H9 (cell line): ENCODE measurements around the gene LGMN. TPM values are rescaled to one million over a fixed set of nuclear protein-coding genes. Genes with fewer than 3 reads are reported as not detected.

ENCODE experiments used
- DNase-seq: peaks from one replicate; pipeline ENCODE4 v3.0.0-alpha.2; 2017
- H2AFZ ChIP-seq: one replicate; pipeline ENCODE4 v1.6.1; 2013; ENCODE audit warnings: mild to moderate bottlenecking, low read length, control low read depth, moderate library complexity
- H2AK5ac ChIP-seq: 2 replicates; pipeline ENCODE4 v1.6.1; 2013; ENCODE audit warnings: low read length, control low read depth, mixed read lengths; ENCODE audit not compliant: insufficient read length
- H2BK120ac ChIP-seq: one replicate; pipeline ENCODE4 v1.6.1; 2013; ENCODE audit warnings: low read depth, mild to moderate bottlenecking, low read length, control low read depth, inconsistent platforms; ENCODE audit not compliant: poor library complexity, severe bottlenecking
- H2BK12ac ChIP-seq: 2 replicates; pipeline ENCODE4 v1.6.1; 2013; ENCODE audit warnings: low read length, control low read depth, mixed read lengths, low read depth; ENCODE audit not compliant: insufficient read length
- H2BK15ac ChIP-seq: 2 replicates; pipeline ENCODE4 v1.6.1; 2013; ENCODE audit warnings: low read depth, low read length, control low read depth
- H2BK20ac ChIP-seq: one replicate; pipeline ENCODE4 v1.6.1; 2013; ENCODE audit warnings: low read depth, mild to moderate bottlenecking, low read length, control low read depth, inconsistent platforms; ENCODE audit not compliant: poor library complexity, severe bottlenecking
- H2BK5ac ChIP-seq: 2 replicates; pipeline ENCODE4 v1.6.1; 2013; ENCODE audit warnings: low read length, control low read depth, mixed read lengths; ENCODE audit not compliant: insufficient read length
- H3K14ac ChIP-seq: 2 replicates; pipeline ENCODE4 v1.6.1; 2013; ENCODE audit warnings: low read length, control low read depth; ENCODE audit not compliant: insufficient read depth
- H3K18ac ChIP-seq: 2 replicates; pipeline ENCODE4 v1.6.1; 2013; ENCODE audit warnings: low read depth, mild to moderate bottlenecking, mixed read lengths, low read length, control low read depth; ENCODE audit not compliant: insufficient read length
- H3K23ac ChIP-seq: 2 replicates; pipeline ENCODE4 v1.6.1; 2013; ENCODE audit warnings: low read length, control low read depth, mixed read lengths, low read depth; ENCODE audit not compliant: insufficient read length
- H3K23me2 ChIP-seq: 2 replicates; pipeline ENCODE4 v1.6.1; 2013; ENCODE audit warnings: low read depth, mild to moderate bottlenecking, mixed read lengths, low read length, control low read depth; ENCODE audit not compliant: insufficient read length, poor library complexity, severe bottlenecking
- H3K27ac ChIP-seq: 2 replicates; pipeline ENCODE4 v1.5.1; 2013; ENCODE audit warnings: low read length, control low read depth, mixed read lengths, low read depth; ENCODE audit not compliant: insufficient read length
- H3K27me3 ChIP-seq: 2 replicates; pipeline ENCODE4 v1.6.1; 2013; ENCODE audit warnings: low read length, control low read depth, inconsistent platforms; ENCODE audit not compliant: insufficient read depth
- H3K4ac ChIP-seq: 2 replicates; pipeline ENCODE4 v1.6.1; 2013; ENCODE audit warnings: low read depth, mild to moderate bottlenecking, control low read depth, inconsistent platforms, low read length, moderate library complexity
- H3K4me1 ChIP-seq: 2 replicates; pipeline ENCODE4 v1.6.1; 2013; ENCODE audit warnings: low read length, control low read depth, inconsistent platforms; ENCODE audit not compliant: insufficient read depth
- H3K4me2 ChIP-seq: 2 replicates; pipeline ENCODE4 v1.6.1; 2013; ENCODE audit warnings: low read length, control low read depth, mixed read lengths; ENCODE audit not compliant: insufficient read length, insufficient read depth
- H3K56ac ChIP-seq: 2 replicates; pipeline ENCODE4 v1.6.1; 2013; ENCODE audit warnings: low read depth, mild to moderate bottlenecking, mixed read lengths, low read length, control low read depth; ENCODE audit not compliant: insufficient read length
- H3K79me1 ChIP-seq: 2 replicates; pipeline ENCODE4 v1.6.1; 2013; ENCODE audit warnings: low read depth, mild to moderate bottlenecking, moderate library complexity, low read length, control low read depth, inconsistent platforms; ENCODE audit not compliant: insufficient read depth, poor library complexity, severe bottlenecking
- H3K79me2 ChIP-seq: 2 replicates; pipeline ENCODE4 v1.6.1; 2013; ENCODE audit warnings: low read length, control low read depth, inconsistent platforms; ENCODE audit not compliant: insufficient read depth
- H3K9ac ChIP-seq: 2 replicates; pipeline ENCODE4 v1.6.1; 2013; ENCODE audit warnings: low read length, control low read depth, mixed read lengths; ENCODE audit not compliant: insufficient read length; ENCODE audit errors: extremely low read depth
- H3K9me3 ChIP-seq: one replicate; pipeline ENCODE4 v1.6.1; 2013; ENCODE audit warnings: low read depth, low read length, inconsistent platforms; ENCODE audit not compliant: control insufficient read depth
- H3T11ph ChIP-seq: one replicate; pipeline ENCODE4 v1.6.1; 2013; ENCODE audit warnings: mild to moderate bottlenecking, low read length, control low read depth, inconsistent platforms
- H4K20me1 ChIP-seq: one replicate; pipeline ENCODE4 v1.6.1; 2013; ENCODE audit not compliant: control insufficient read depth, insufficient read length, insufficient read depth
- H4K5ac ChIP-seq: 2 replicates; pipeline ENCODE4 v1.6.1; 2013; ENCODE audit warnings: low read depth, mild to moderate bottlenecking, mixed read lengths, low read length, control low read depth; ENCODE audit not compliant: insufficient read length
- H4K8ac ChIP-seq: replicated peaks from 2 replicates; pipeline ENCODE4 v1.6.1; 2013; ENCODE audit warnings: low read length, control low read depth, mixed read lengths, low read depth; ENCODE audit not compliant: insufficient read length
- H4K91ac ChIP-seq: 2 replicates; pipeline ENCODE4 v1.6.1; 2013; ENCODE audit warnings: low read depth, mild to moderate bottlenecking, moderate library complexity, mixed read lengths, low read length, control low read depth; ENCODE audit not compliant: insufficient read length
- H3K27ac Mint-ChIP-seq, 3 experiments: 2 replicates in 2 of 3; 3 replicates in 1 of 3; pipeline ENCODE4 v1.8.0; 2020 to 2021; ENCODE audit warnings: mixed read lengths in 3 of 3, mild to moderate bottlenecking in 1 of 3, moderate library complexity in 1 of 3
- H3K27me3 Mint-ChIP-seq: 2 replicates; pipeline ENCODE4 v1.8.0; 2021; ENCODE audit warnings: low read depth, mild to moderate bottlenecking, moderate library complexity, mixed read lengths
- H3K36me3 Mint-ChIP-seq, 3 experiments: 2 replicates in 2 of 3; 3 replicates in 1 of 3; pipeline ENCODE4 v1.8.0; 2020 to 2021; ENCODE audit warnings: low read depth in 3 of 3, mixed read lengths in 3 of 3; ENCODE audit not compliant: insufficient read depth in 1 of 3
- H3K4me1 Mint-ChIP-seq, 2 experiments: 2 replicates each; pipeline ENCODE4 v1.8.0; 2020; ENCODE audit warnings: mixed read lengths in 2 of 2
- H3K4me3 Mint-ChIP-seq, 2 experiments: 2 replicates in 1 of 2; 3 replicates in 1 of 2; pipeline ENCODE4 v1.8.0; 2020 to 2021; ENCODE audit warnings: mild to moderate bottlenecking in 2 of 2, mixed read lengths in 2 of 2, moderate library complexity in 1 of 2
- H3K9me3 Mint-ChIP-seq, 2 experiments: 2 replicates in 1 of 2; 3 replicates in 1 of 2; pipeline ENCODE4 v1.8.0; 2020; ENCODE audit warnings: mild to moderate bottlenecking in 2 of 2, mixed read lengths in 2 of 2, moderate library complexity in 1 of 2
- CTCF ChIP-seq: fragments of 200-600 bp; sonication (generic); conservative IDR thresholded peaks from 3 replicates; pipeline ENCODE4 v1.8.0; 2021; ENCODE audit warnings: antibody characterized with exemption, mild to moderate bottlenecking
- WGBS: extraction: QIAGEN DNeasy Blood & Tissue Kit; methylation state at CpG from one replicate; pipeline ENCODE4 v1.1.7; 2013; ENCODE audit warnings: missing lambda C conversion rate, low lambda C conversion rate, mixed read lengths; ENCODE audit not compliant: insufficient read length; ENCODE audit errors: extremely low coverage; 5-methylcytosine and 5-hydroxymethylcytosine counted together
- total RNA-seq: library from RNA; stranded (reverse); gene quantifications from 2 replicates; pipeline ENCODE4 v1.2.1, GENCODE V29; 2021

LGMN gene
- total RNA-seq, 1 experiment from 2014 or later = 55.3 TPM

DNA sequence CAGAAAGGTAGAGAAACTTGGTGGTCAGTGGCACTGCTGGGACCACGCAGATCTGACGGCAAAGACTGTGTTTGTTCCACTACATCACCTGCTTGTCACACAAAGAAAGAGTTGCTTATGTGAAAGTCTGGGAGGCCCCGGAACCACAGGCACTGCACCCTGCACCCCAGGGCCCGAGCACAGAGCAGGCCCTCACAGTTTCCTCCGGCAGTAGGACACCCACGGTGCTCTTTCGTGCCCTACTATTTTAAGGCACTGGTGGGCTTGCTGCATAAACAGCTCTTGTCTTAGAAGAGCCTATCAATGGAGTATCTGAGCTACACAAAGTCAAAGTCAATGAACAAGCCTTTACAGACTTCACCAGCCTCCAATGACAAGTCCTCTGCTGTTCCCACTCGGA, 8.0 kb downstream of the LGMN start:
- H4K5ac ChIP-seq = no peak overlapping the region
- H2BK5ac ChIP-seq = no peak overlapping the region
- no peak overlapping the region for H3T11ph ChIP-seq
- H3K4ac ChIP-seq = no peak overlapping the region
- no peak overlapping the region for H4K8ac ChIP-seq
- no peaks in the 10 kb centered on the region; the same call in 1 of the 2 replicates for H3K27me3 Mint-ChIP-seq
- H3K27me3 ChIP-seq = no peaks in the 10 kb centered on the region
- H3K4me1 ChIP-seq = peaks cover 7% of the 10 kb centered on the region; the same call in 1 of the 2 replicates
- H4K20me1 ChIP-seq = no peaks in the 10 kb centered on the region
- no peaks in the 10 kb centered on the region for H3K9me3 ChIP-seq
- no peak overlapping the region for H3K4me2 ChIP-seq
- no peaks in the 10 kb centered on the region for H3K23me2 ChIP-seq
- no peak overlapping the region for H3K18ac ChIP-seq
- H2AK5ac ChIP-seq = no peak overlapping the region
- H3K27ac Mint-ChIP-seq = no peak overlapping the region
- no peak overlapping the region for H3K14ac ChIP-seq
- H3K79me2 ChIP-seq = no peaks in the 10 kb centered on the region; the same call in 1 of the 2 replicates
- H2AFZ ChIP-seq = no peak overlapping the region
- H2BK120ac ChIP-seq = no peak overlapping the region
- no peak overlapping the region for H3K56ac ChIP-seq
- DNase-seq = no peak
- H2BK20ac ChIP-seq = no peak overlapping the region
- H3K79me1 ChIP-seq = peaks cover 2% of the 10 kb centered on the region
- H3K27ac ChIP-seq = no peak overlapping the region
- no peak overlapping the region for H3K4me3 Mint-ChIP-seq
- no peaks in the 10 kb centered on the region for H3K9me3 Mint-ChIP-seq
- WGBS = no CpG with 5 or more reads among the region's 8 CpGs
- no peak overlapping the region for H3K23ac ChIP-seq
- no peak overlapping the region for H2BK15ac ChIP-seq
- no peak overlapping the region for H2BK12ac ChIP-seq
- no peak overlapping the region for H3K9ac ChIP-seq
- peaks cover 4 to 8% (median 5%) of the 10 kb centered on the region in 3 experiments; a peak in 6 of 7 replicates for H3K36me3 Mint-ChIP-seq
- H4K91ac ChIP-seq = no peak overlapping the region
- peaks cover 7 to 14% of the 10 kb centered on the region in 2 experiments; a peak in 3 of 4 replicates for H3K4me1 Mint-ChIP-seq
- no peak for TF ChIP-seq CTCF
